Glomerular visceral epithelial cell (primary cell): ENCODE measurements around the gene ANKRD13C.

Experiments used
- DNase-seq: peaks from one replicate; pipeline ENCODE4 v3.0.0-alpha.2; 2016; ENCODE audit errors: extremely low spot score

ANKRD13C gene

DNA sequence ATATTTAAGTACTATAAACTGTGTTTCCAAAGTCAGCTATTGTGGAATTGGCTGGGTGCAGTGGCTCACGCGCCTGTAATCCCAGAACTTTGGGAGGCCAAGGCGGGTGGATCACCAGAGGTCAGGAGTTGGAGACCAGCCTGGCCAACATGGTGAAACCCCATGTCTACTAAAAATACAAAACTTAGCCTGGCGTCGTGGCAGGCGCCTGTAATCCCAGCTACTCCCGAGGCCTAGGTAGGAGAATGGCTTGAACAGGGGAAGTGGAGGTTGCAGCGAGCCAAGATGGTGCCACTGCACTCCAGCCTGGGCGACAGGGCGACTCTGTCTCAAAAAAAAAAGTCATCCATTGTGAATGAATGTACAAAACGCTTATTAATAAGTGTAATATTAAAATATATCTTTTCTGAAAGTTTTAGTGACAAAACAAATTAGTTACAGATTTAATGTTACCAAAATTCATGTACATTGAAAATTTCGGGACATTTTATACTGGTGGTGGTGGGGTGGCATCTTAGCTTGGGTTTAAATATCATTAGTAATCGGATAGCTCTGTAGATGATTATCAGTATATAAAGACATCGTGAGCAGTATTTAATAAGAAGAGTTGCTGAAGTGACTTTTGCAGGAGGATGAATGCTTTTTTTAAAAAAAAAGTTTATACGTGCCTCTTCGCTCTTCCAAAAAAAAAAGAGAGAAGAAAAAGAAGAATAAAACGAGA lies 133.8 kb downstream of the ANKRD13C start:
- DNase-seq, result no peak

DNA sequence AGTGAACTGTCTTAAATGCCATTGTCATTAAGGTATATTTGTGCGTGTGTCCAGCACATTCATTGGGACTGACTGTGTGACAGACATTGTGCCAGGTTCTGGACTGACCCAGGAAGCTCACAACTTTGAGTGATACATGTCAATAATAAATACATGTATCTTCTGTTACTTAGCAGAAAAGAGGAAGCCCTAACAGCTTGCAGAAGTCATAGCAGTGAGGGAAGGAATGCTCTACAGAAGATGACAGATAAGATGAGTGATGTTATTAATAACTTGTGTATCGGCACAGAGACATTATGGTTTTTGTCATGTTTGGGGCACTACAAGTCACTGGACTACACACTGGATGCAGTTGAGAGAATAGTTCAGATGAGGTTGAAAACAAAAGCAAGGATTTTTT lies 134.5 kb downstream of the ANKRD13C start:
- DNase-seq, result no peak

DNA sequence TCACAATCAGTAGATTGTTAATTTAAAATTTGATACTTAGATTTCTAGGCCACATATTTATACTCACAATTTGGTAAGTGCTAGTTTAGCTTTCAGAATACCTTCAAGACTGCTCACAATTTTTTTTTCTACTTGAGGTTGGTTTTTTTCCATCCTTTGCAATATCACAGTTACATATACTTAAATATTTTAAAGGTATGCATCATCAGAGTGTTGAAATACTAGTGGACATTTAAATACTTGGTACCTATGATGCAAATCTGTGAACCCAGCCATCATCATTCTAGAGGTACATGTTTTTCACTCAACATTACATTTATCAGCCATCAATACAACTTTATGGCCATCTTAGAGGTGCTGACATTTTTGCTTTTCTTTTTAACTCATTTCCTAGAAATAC lies 143.0 kb downstream of the ANKRD13C start:
- DNase-seq, result no peak

DNA sequence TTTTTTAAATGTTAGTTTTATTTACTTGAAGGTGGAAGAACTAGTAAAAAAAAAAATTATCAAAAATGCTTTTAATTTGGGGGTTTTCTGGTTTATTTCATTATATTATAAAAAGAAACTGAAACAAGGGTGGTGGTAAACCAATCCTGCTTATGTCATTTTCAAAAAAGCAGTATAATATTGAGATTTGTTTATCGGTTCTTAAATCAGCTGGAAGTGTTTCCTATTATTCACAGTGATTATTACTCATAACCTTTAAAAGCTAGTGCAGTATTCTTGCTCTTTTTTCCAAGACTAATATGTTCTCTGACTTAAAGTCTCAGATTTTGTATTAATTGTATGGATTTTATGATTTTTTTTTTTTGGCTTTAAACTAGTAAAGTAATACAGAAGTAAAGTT lies 143.7 kb downstream of the ANKRD13C start:
- no peak for DNase-seq
